Gastroesophageal sphincter (tissue), 3 donors: ENCODE results near the gene ZNF521.

Experiments used
- EP300 ChIP-seq: sonication (generic); formaldehyde crosslinking; IDR thresholded peaks from one replicate; pipeline ENCODE4 v1.6.1; 2017; ENCODE audit warnings: antibody characterized with exemption, mild to moderate bottlenecking
- TF ChIP-seq, protein P1 (sequence below), 4 experiments: fragments of 200-600 bp in 2 of 4; fragments of 450-650 bp in 2 of 4; sonication (generic) in 1 of 4; IDR thresholded peaks; one replicate each; pipeline ENCODE4 v1.5.1; 2017 to 2019; ENCODE audit warnings: antibody characterized with exemption in 4 of 4, mild to moderate bottlenecking in 2 of 4, moderate library complexity in 2 of 4

DNA sequence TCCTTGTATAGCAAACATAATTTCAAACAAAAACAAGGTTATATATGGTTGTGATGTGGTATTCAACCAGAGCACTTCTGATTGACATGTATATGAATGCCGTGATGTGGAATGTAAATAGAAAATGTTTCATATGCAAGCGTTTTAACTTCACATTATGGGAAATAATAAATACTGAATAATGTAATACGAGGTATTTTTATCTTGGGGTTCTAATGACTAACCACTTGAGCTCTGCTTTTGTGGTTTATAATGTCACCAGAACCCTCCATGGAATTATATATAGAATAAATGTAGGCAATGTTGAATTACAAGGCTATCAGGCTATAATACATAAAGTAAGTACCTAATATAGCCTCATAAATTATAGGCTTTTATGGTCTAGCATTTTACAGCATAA is 72.4 kb downstream of the ZNF521 start:
- TF ChIP-seq, protein P1, sequence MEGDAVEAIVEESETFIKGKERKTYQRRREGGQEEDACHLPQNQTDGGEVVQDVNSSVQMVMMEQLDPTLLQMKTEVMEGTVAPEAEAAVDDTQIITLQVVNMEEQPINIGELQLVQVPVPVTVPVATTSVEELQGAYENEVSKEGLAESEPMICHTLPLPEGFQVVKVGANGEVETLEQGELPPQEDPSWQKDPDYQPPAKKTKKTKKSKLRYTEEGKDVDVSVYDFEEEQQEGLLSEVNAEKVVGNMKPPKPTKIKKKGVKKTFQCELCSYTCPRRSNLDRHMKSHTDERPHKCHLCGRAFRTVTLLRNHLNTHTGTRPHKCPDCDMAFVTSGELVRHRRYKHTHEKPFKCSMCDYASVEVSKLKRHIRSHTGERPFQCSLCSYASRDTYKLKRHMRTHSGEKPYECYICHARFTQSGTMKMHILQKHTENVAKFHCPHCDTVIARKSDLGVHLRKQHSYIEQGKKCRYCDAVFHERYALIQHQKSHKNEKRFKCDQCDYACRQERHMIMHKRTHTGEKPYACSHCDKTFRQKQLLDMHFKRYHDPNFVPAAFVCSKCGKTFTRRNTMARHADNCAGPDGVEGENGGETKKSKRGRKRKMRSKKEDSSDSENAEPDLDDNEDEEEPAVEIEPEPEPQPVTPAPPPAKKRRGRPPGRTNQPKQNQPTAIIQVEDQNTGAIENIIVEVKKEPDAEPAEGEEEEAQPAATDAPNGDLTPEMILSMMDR (IDR thresholded peaks at IDR 0.05) = no peak
- no peak for TF ChIP-seq EP300
